T-cell (primary cell): ENCODE measurements around the gene CTBP1. TPM values are rescaled to one million over a fixed set of nuclear protein-coding genes. Genes with fewer than 3 reads are reported as not detected.

Experiments used
- ATAC-seq, 4 experiments: fragments of 200-7000 bp in 3 of 4; fragments of 150-1000 bp in 1 of 4; cut with Tn5 transposase; replicated peaks in 1 of 4; 1 replicate in 3 of 4; 2 replicates in 1 of 4; pipeline ENCODE4 v1.10.0; 2021; ENCODE audit warnings: moderate library complexity in 3 of 4, mild to moderate bottlenecking in 2 of 4, moderate number of reproducible peaks in 1 of 4
- CTCF ChIA-PET, 2 donors: fragments of 300-600 bp; sonication (Branson Sonifier 250); formaldehyde crosslinking; loops; one replicate each; lab custom pipeline; 2022; ENCODE audit warnings: antibody characterized with exemption in 2 of 2; lab: Charles Lee
- POLR2A ChIA-PET, 2 donors: fragments of 300-600 bp; sonication (Branson Sonifier 250); formaldehyde crosslinking; loops; one replicate each; lab custom pipeline; 2022; ENCODE audit warnings: antibody characterized with exemption in 2 of 2; lab: Charles Lee
- DNase-seq, 35 experiments: peaks; one replicate each; pipeline versions ENCODE4 v3.0.0 to v3.0.0-alpha.2; 2013 to 2023
- H3K27ac ChIP-seq: one replicate; pipeline ENCODE4 v1.5.1; 2013; ENCODE audit warnings: low read length
- H3K27me3 ChIP-seq, 2 experiments: replicated peaks in 1 of 2; 1 replicate in 1 of 2; 2 replicates in 1 of 2; pipeline versions ENCODE4 v1.6.1 to v1.7.0; 2013; ENCODE audit warnings: low read length in 1 of 2, mixed read lengths in 1 of 2; ENCODE audit not compliant: control insufficient read depth in 2 of 2, insufficient read depth in 2 of 2; ENCODE audit errors: extremely low read depth in 1 of 2
- H3K36me3 ChIP-seq, 2 donors: 1 replicate in 1 of 2; 2 replicates in 1 of 2; pipeline versions ENCODE4 v1.6.1 to v1.7.0; 2013; ENCODE audit warnings: low read length in 1 of 2; ENCODE audit not compliant: control insufficient read depth in 2 of 2, insufficient read depth in 1 of 2; ENCODE audit errors: extremely low read depth in 1 of 2
- H3K4me1 ChIP-seq, 2 experiments: 1 replicate in 1 of 2; 2 replicates in 1 of 2; pipeline versions ENCODE4 v1.6.1 to v1.7.0; 2013; ENCODE audit warnings: low read length in 2 of 2, mixed read lengths in 1 of 2; ENCODE audit not compliant: insufficient read depth in 2 of 2, control insufficient read depth in 1 of 2; ENCODE audit errors: extremely low read depth in 1 of 2
- H3K4me3 ChIP-seq, 2 donors: 1 replicate in 1 of 2; 2 replicates in 1 of 2; pipeline versions ENCODE4 v1.5.1 to v1.7.0; 2013; ENCODE audit warnings: mild to moderate bottlenecking in 2 of 2, low read length in 1 of 2, moderate library complexity in 1 of 2; ENCODE audit not compliant: control insufficient read depth in 1 of 2; ENCODE audit errors: extremely low read depth in 1 of 2
- H3K9me3 ChIP-seq: 2 replicates; pipeline ENCODE4 v1.7.0; 2013
- H3K27ac Mint-ChIP-seq, 2 donors: one replicate each; pipeline ENCODE4 v1.8.0; 2020 to 2021; ENCODE audit warnings: mild to moderate bottlenecking in 2 of 2, mixed read lengths in 2 of 2
- H3K27me3 Mint-ChIP-seq, 2 donors: one replicate each; pipeline ENCODE4 v1.8.0; 2021 to 2022; ENCODE audit warnings: mixed read lengths in 2 of 2
- H3K36me3 Mint-ChIP-seq: one replicate; pipeline ENCODE4 v1.8.0; 2021; ENCODE audit warnings: mixed read lengths
- H3K4me1 Mint-ChIP-seq, 3 donors: one replicate each; pipeline ENCODE4 v1.8.0; 2020 to 2022; ENCODE audit warnings: mixed read lengths in 3 of 3, mild to moderate bottlenecking in 1 of 3
- H3K4me3 Mint-ChIP-seq, 3 donors: one replicate each; pipeline ENCODE4 v1.8.0; 2020 to 2022; ENCODE audit warnings: mild to moderate bottlenecking in 3 of 3, mixed read lengths in 3 of 3, moderate library complexity in 3 of 3
- H3K9me3 Mint-ChIP-seq, 3 donors: one replicate each; pipeline ENCODE4 v1.8.0; 2020 to 2022; ENCODE audit warnings: mixed read lengths in 3 of 3
- WGBS: methylation state at CpG from one replicate; pipeline ENCODE4 v1.1.5; 2013; ENCODE audit warnings: missing lambda C conversion rate; ENCODE audit not compliant: insufficient coverage; 5-methylcytosine and 5-hydroxymethylcytosine counted together
- total RNA-seq, 35 experiments: library from RNA in 6 of 35; stranded (reverse) in 6 of 35; fragments of 120-200 nt in 1 of 35; gene quantifications; one replicate each; pipeline versions ENCODE4 v1.2.1 to v1.2.4 and lab custom pipeline; 2013 to 2026

The CTBP1 gene
- total RNA-seq, 5 donors from 2014 or later (not counting 1 experiment from before 2014, with no cell fraction given): 185 to 232 (median 207) TPM

GRCh38 chr4:1199556-1200331 lies 49.2 kb downstream of the CTBP1 start:
- Histone ChIP-seq H3K27me3 (no peaks in the 10 kb centered on the region), H3K4me3 (peak overlapping the region in 1 of 2 donors; percentile 69), H3K27ac (peak overlapping the region; percentile 92), H3K36me3 (peaks cover 15 to 20% of the 10 kb centered on the region in 2 donors), H3K4me1 (peaks cover 10 to 85% of the 10 kb centered on the region in 2 experiments), H3K9me3 (no peaks in the 10 kb centered on the region)
- ChIA-PET CTCF (interaction anchor here (0.5 to 0.7 kb wide), 2 partner anchors 10 to 50 kb away, joined by 3 read pairs; no protein-coding TSS in a partner anchor), POLR2A (interaction anchor here in 1 of 2 donors (0.7 kb wide), 1 partner anchor 23 kb away, joined by 6 read pairs; no protein-coding TSS in a partner anchor)
- DNase-seq (peak in 1 of 35 experiments; percentile 16), ATAC-seq (no peak)
- Mint-ChIP-seq H3K9me3 (no peaks in the 10 kb centered on the region), H3K4me1 (peaks cover 27 to 59% (median 48%) of the 10 kb centered on the region in 3 donors), H3K36me3 (peaks cover 9% of the 10 kb centered on the region), H3K27me3 (no peaks in the 10 kb centered on the region), H3K4me3 (peak overlapping the region; percentile 64 to 83 (median 82)), H3K27ac (peak overlapping the region; percentile 39 to 97)
- WGBS: 86% methylated on average over 15 of the region's 27 CpGs

GRCh38 chr4:1198098-1198844 lies 50.7 kb downstream of the CTBP1 start:
- POLR2A ChIA-PET: interaction anchor here (0.6 to 0.7 kb wide), 2 partner anchors 23 to 29 kb away, joined by 3 to 5 read pairs; no protein-coding TSS in a partner anchor
- H3K36me3 Mint-ChIP-seq: peaks cover 9% of the 10 kb centered on the region
- Histone ChIP-seq H3K9me3 (no peaks in the 10 kb centered on the region), H3K27ac (no peak overlapping the region), H3K36me3 (peaks cover 13 to 20% of the 10 kb centered on the region in 2 donors), H3K27me3 (no peaks in the 10 kb centered on the region), H3K4me3 (no peak overlapping the region), H3K4me1 (peaks cover 10 to 81% of the 10 kb centered on the region in 2 experiments)
- peaks cover 18 to 45% (median 35%) of the 10 kb centered on the region in 3 donors for H3K4me1 Mint-ChIP-seq
- WGBS: 92% methylated on average over 14 of the region's 24 CpGs
- peak overlapping the region in 1 of 2 donors; percentile 1 for H3K27ac Mint-ChIP-seq
- ATAC-seq (no peak), DNase-seq (peak in 1 of 35 experiments; percentile 2)
- peak overlapping the region in 1 of 3 donors; percentile 5 for H3K4me3 Mint-ChIP-seq
- no peaks in the 10 kb centered on the region for H3K27me3 Mint-ChIP-seq
- CTCF ChIA-PET: interaction anchor here in 1 of 2 donors (0.6 kb wide), 1 partner anchor 372 kb away, joined by 6 read pairs; the partner anchor contains the start of gene CPLX1
- H3K9me3 Mint-ChIP-seq: no peaks in the 10 kb centered on the region

GRCh38 chr4:1196421-1197183 lies 52.3 kb downstream of the CTBP1 start:
- Histone ChIP-seq H3K4me3 (no peak overlapping the region), H3K27ac (no peak overlapping the region), H3K9me3 (no peaks in the 10 kb centered on the region), H3K27me3 (no peaks in the 10 kb centered on the region), H3K36me3 (peaks cover 13 to 20% of the 10 kb centered on the region in 2 donors), H3K4me1 (peaks cover 7 to 68% of the 10 kb centered on the region in 2 experiments)
- H3K27ac Mint-ChIP-seq: no peak overlapping the region
- DNase-seq (peak in 2 of 35 experiments; percentile 2 to 16), ATAC-seq (no peak)
- no peaks in the 10 kb centered on the region for H3K9me3 Mint-ChIP-seq
- H3K36me3 Mint-ChIP-seq: peaks cover 9% of the 10 kb centered on the region
- no peak overlapping the region for H3K4me3 Mint-ChIP-seq
- ChIA-PET CTCF (interaction anchor here in 1 of 2 donors (0.6 to 0.9 kb wide), 2 partner anchors 29 to 52 kb away, joined by 3 read pairs; no protein-coding TSS in a partner anchor), POLR2A (no interaction called here)
- peaks cover 6 to 28% (median 20%) of the 10 kb centered on the region in 3 donors for H3K4me1 Mint-ChIP-seq
- H3K27me3 Mint-ChIP-seq: no peaks in the 10 kb centered on the region
- WGBS: 93% methylated on average over 5 of the region's 13 CpGs

GRCh38 chr4:1195891-1196401 lies 53.0 kb downstream of the CTBP1 start:
- Mint-ChIP-seq H3K27me3 (no peaks in the 10 kb centered on the region), H3K9me3 (no peaks in the 10 kb centered on the region), H3K27ac (no peak overlapping the region), H3K4me3 (no peak overlapping the region), H3K4me1 (peaks cover 0 to 23% (median 15%) of the 10 kb centered on the region in 3 donors), H3K36me3 (peaks cover 9% of the 10 kb centered on the region)
- Histone ChIP-seq H3K9me3 (no peaks in the 10 kb centered on the region), H3K27me3 (no peaks in the 10 kb centered on the region), H3K27ac (no peak overlapping the region), H3K36me3 (peaks cover 13 to 20% of the 10 kb centered on the region in 2 donors), H3K4me3 (no peak overlapping the region), H3K4me1 (peaks cover 4 to 61% of the 10 kb centered on the region in 2 experiments)
- DNase-seq (peak in 1 of 35 experiments; percentile 4), ATAC-seq (no peak)
- POLR2A ChIA-PET: no interaction called here
- CTCF ChIA-PET: interaction anchor here in 1 of 2 donors (0.6 kb wide), 1 partner anchor 53 kb away, joined by 3 read pairs; no protein-coding TSS in a partner anchor
- 96% methylated on average over 15 of the region's 16 CpGs for WGBS

GRCh38 chr4:1195109-1195671 lies 53.7 kb downstream of the CTBP1 start:
- no peak overlapping the region for H3K27ac ChIP-seq
- peaks cover 0 to 17% (median 10%) of the 10 kb centered on the region in 3 donors for H3K4me1 Mint-ChIP-seq
- no peaks in the 10 kb centered on the region for H3K9me3 ChIP-seq
- WGBS: 93% methylated on average over 27 of the region's 29 CpGs
- H3K27me3 Mint-ChIP-seq: no peaks in the 10 kb centered on the region
- ChIA-PET POLR2A (no interaction called here), CTCF (no interaction called here)
- ATAC-seq (no peak), DNase-seq (peak in 2 of 35 experiments; percentile 1 to 18)
- H3K4me3 ChIP-seq: no peak overlapping the region
- no peaks in the 10 kb centered on the region for H3K9me3 Mint-ChIP-seq
- no peak overlapping the region for H3K4me3 Mint-ChIP-seq
- H3K4me1 ChIP-seq: peaks cover 0 to 54% of the 10 kb centered on the region in 2 experiments
- H3K27me3 ChIP-seq: no peaks in the 10 kb centered on the region
- peaks cover 13 to 20% of the 10 kb centered on the region in 2 donors for H3K36me3 ChIP-seq
- H3K36me3 Mint-ChIP-seq: peaks cover 9% of the 10 kb centered on the region
- H3K27ac Mint-ChIP-seq: no peak overlapping the region
